ENCODE results near the gene NAV1.

NAV1 gene

GRCh38 chr1:201504799-201505502 is 34.0 kb upstream of the NAV1 start:
- no peak for TF ChIP-seq CTCF (IDR thresholded peaks at IDR 0.05; ENCODE audit: low read depth, low read length, missing control alignments)
- H3K4me3 ChIP-seq (ENCODE audit: low read depth, low read length) = no peak overlapping the region
- no peak for DNase-seq (ENCODE audit: low read depth)

GRCh38 chr1:201505503-201505890 is 33.4 kb upstream of the NAV1 start:
- DNase-seq (ENCODE audit: low read depth) = no peak
- TF ChIP-seq CTCF (IDR thresholded peaks at IDR 0.05; ENCODE audit: low read depth, low read length, missing control alignments) = no peak
- H3K4me3 ChIP-seq (ENCODE audit: low read depth, low read length) = peak overlapping the region; percentile 89

GRCh38 chr1:201506092-201506491 is 32.8 kb upstream of the NAV1 start:
- peak overlapping the region; percentile 89 for H3K4me3 ChIP-seq (ENCODE audit: low read depth, low read length)
- no peak for DNase-seq (ENCODE audit: low read depth)
- no peak for TF ChIP-seq CTCF (IDR thresholded peaks at IDR 0.05; ENCODE audit: low read depth, low read length, missing control alignments)

- TF ChIP-seq CTCF (IDR thresholded peaks at IDR 0.05; ENCODE audit: low read depth, low read length, missing control alignments) = no peak
- peak within 1 kb of the TSS; percentile 89 for H3K4me3 ChIP-seq (ENCODE audit: low read depth, low read length)
- peak; percentile 53 for DNase-seq (ENCODE audit: low read depth)
These were observed 32.2 kb upstream of the NAV1 start, which contains the start of gene CSRP1 for GRCh38 chr1:201506557-201507359. Gene CSRP1 (minus strand): TSS chr1:201507123. CDS start chr1:201496303, 10,820 bp downstream.

- H3K4me3 ChIP-seq (ENCODE audit: low read depth, low read length) = peak overlapping the region; percentile 89
- TF ChIP-seq CTCF (IDR thresholded peaks at IDR 0.05; ENCODE audit: low read depth, low read length, missing control alignments) = no peak
- no peak for DNase-seq (ENCODE audit: low read depth)
These were observed 31.6 kb upstream of the NAV1 start for GRCh38 chr1:201507360-201507675.

- no peak for DNase-seq (ENCODE audit: low read depth)
- no peak for TF ChIP-seq CTCF (IDR thresholded peaks at IDR 0.05; ENCODE audit: low read depth, low read length, missing control alignments)
- H3K4me3 ChIP-seq (ENCODE audit: low read depth, low read length) = no peak overlapping the region
These were observed 30.1 kb upstream of the NAV1 start for GRCh38 chr1:201508809-201509208.
